SK-N-SH treated with all-trans-retinoic acid at 6 μM for 48 hours (cell line): ENCODE results near the gene GRHL1.

Experiments
- ATAC-seq: fragments of 200-7000 bp; cut with Tn5 transposase; 3 replicates; pipeline ENCODE4 v1.9.1; 2020; ENCODE audit warnings: mild to moderate bottlenecking, moderate library complexity
- ARNTL ChIP-seq: fragments of 450-650 bp; formaldehyde crosslinking; IDR thresholded peaks from 2 replicates; pipeline ENCODE4 v1.5.0; 2020; ENCODE audit warnings: low read depth, mild to moderate bottlenecking, moderate library complexity, borderline replicate concordance
- BACH2 ChIP-seq: fragments of 250-450 bp; sonication (Bioruptor Pico); IDR thresholded peaks from 2 replicates; pipeline ENCODE4 v1.9.0; 2021; ENCODE audit warnings: mild to moderate bottlenecking, borderline replicate concordance
- CSDC2 ChIP-seq: fragments of 250-450 bp; sonication (Bioruptor Pico); IDR thresholded peaks from 2 replicates; pipeline ENCODE4 v1.5.0; 2020; ENCODE audit warnings: mild to moderate bottlenecking, moderate library complexity
- CSRNP3 ChIP-seq: fragments of 250-450 bp; sonication (Bioruptor Pico); IDR thresholded peaks from 2 replicates; pipeline ENCODE4 v1.5.1; 2021; ENCODE audit warnings: mild to moderate bottlenecking, moderate library complexity
- GLIS3 ChIP-seq: fragments of 250-450 bp; sonication (Bioruptor Pico); IDR thresholded peaks from 2 replicates; pipeline ENCODE4 v1.5.0; 2020; ENCODE audit warnings: mild to moderate bottlenecking, moderate library complexity
- ISL1 ChIP-seq: fragments of 250-450 bp; sonication (Bioruptor Pico); IDR thresholded peaks from 2 replicates; pipeline ENCODE4 v2.1.2; 2022; ENCODE audit warnings: mild to moderate bottlenecking, moderate library complexity
- PPARA ChIP-seq: fragments of 250-450 bp; sonication (Bioruptor Pico); IDR thresholded peaks from 2 replicates; pipeline ENCODE4 v1.5.0; 2020; ENCODE audit warnings: mild to moderate bottlenecking, borderline replicate concordance
- RARB ChIP-seq: fragments of 250-450 bp; sonication (Bioruptor Pico); IDR thresholded peaks from 2 replicates; pipeline ENCODE4 v1.8.0; 2021; ENCODE audit warnings: mild to moderate bottlenecking, moderate library complexity
- SNAI2 ChIP-seq: fragments of 250-450 bp; sonication (Bioruptor Pico); IDR thresholded peaks from 2 replicates; pipeline ENCODE4 v1.5.0; 2020; ENCODE audit warnings: mild to moderate bottlenecking, moderate library complexity
- TCF4 ChIP-seq: fragments of 250-450 bp; sonication (Bioruptor Pico); IDR thresholded peaks from 2 replicates; pipeline ENCODE4 v1.8.0; 2021; ENCODE audit warnings: mild to moderate bottlenecking, moderate library complexity, borderline replicate concordance
- TOX ChIP-seq: fragments of 250-450 bp; sonication (Bioruptor Pico); IDR thresholded peaks from 2 replicates; pipeline ENCODE4 v1.8.0; 2021; ENCODE audit warnings: mild to moderate bottlenecking, moderate library complexity, borderline replicate concordance
- ZC3H10 ChIP-seq: fragments of 250-450 bp; sonication (Bioruptor Pico); IDR thresholded peaks from 2 replicates; pipeline ENCODE4 v1.5.1; 2021; ENCODE audit warnings: mild to moderate bottlenecking, moderate library complexity
- ZFP3 ChIP-seq: fragments of 250-450 bp; sonication (Bioruptor Pico); IDR thresholded peaks from 2 replicates; pipeline ENCODE4 v1.5.0; 2020; ENCODE audit warnings: mild to moderate bottlenecking, moderate library complexity
- ZFP30 ChIP-seq: fragments of 450-650 bp; formaldehyde crosslinking; IDR thresholded peaks from 2 replicates; pipeline ENCODE4 v1.5.0; 2022; ENCODE audit warnings: mild to moderate bottlenecking, moderate library complexity
- ZNF565 ChIP-seq: fragments of 450-650 bp; formaldehyde crosslinking; conservative IDR thresholded peaks from 2 replicates; pipeline ENCODE4 v1.5.0; 2020; ENCODE audit warnings: low read depth, mild to moderate bottlenecking, moderate library complexity
- ZNF70 ChIP-seq: fragments of 450-650 bp; formaldehyde crosslinking; IDR thresholded peaks from 2 replicates; pipeline ENCODE4 v1.5.0; 2020; ENCODE audit warnings: mild to moderate bottlenecking, moderate library complexity
- ZNF8 ChIP-seq: fragments of 450-650 bp; formaldehyde crosslinking; IDR thresholded peaks from 2 replicates; pipeline ENCODE4 v1.5.0; 2020; ENCODE audit warnings: mild to moderate bottlenecking, moderate library complexity
- TF ChIP-seq, protein P1 (sequence below): fragments of 250-450 bp; sonication (Bioruptor Pico); IDR thresholded peaks from 2 replicates; pipeline ENCODE4 v1.8.0; 2021; ENCODE audit warnings: low read depth, mild to moderate bottlenecking, moderate library complexity, borderline replicate concordance
- TF ChIP-seq, protein P2 (sequence below): fragments of 250-450 bp; sonication (Bioruptor Pico); IDR thresholded peaks from 2 replicates; pipeline ENCODE4 v1.8.0; 2020; ENCODE audit warnings: mild to moderate bottlenecking, moderate library complexity, borderline replicate concordance
- TF ChIP-seq, protein P3 (sequence below): fragments of 250-450 bp; sonication (Bioruptor Pico); IDR thresholded peaks from 2 replicates; pipeline ENCODE4 v1.5.1; 2020; ENCODE audit warnings: low read depth, mild to moderate bottlenecking, moderate library complexity
- TF ChIP-seq, protein P4 (sequence below): fragments of 250-450 bp; sonication (Bioruptor Pico); IDR thresholded peaks from 2 replicates; pipeline ENCODE4 v1.5.0; 2020; ENCODE audit warnings: mild to moderate bottlenecking, moderate library complexity

GRHL1 gene

DNA sequence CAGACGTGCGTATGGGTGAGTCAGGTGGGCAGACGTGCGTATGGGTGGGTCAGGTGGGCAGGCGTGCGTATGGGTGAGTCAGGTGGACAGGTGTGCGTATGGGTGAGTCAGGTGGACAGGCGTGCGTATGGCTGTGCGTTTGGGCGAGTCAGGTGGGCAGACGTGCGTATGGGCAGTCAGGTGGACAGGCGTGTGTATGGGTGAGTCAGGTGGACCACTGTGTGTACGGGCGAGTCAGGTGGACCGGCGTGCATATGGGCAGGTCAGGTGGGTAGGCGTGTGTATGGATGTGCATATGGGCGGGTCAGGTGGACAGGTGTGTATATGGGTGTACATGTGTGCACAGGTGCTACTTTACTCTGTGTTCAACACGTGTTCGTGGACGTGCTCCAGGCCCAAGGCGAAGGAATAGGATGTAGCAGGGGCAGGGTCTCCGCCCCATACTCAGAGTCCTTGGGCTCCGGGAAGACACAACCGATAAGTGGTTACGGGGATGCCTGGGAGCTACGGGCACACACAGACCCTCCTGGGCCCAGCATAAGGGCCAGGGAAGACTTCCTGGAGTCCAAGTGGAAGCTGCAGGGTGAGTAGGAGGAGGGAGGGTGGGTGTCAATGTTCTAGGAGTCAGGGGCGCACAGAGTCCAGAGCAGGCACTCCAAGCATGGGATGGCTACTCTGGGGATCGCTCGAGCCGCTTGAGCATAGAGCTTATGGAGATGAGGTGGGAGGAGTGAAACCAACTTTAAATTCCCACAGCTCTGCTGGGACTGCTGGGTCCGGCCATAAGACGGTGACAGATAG lies 64.7 kb downstream of the GRHL1 start:
- ATAC-seq: no peak

DNA sequence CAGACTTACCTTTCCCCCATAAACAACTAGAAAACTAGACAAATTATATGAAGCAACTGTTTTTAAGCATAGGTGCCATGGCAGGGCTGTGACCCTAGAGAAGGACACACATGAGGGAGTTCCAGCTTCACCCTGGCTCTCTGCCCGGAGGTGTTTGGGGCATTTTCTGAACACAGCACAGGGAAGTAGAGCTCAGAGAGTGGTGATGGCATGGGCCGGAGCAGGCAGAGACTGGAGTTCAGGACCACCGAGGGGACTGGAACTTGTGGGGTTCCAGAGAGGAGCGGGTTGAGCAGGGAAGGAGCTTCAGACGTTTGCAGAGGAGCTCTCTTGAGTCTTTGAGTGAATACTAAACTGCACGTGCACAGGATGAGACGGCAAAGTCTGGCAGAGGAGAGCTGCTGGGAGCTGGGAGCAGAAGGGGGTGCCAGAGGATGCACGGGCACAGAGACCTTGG lies 65.3 kb downstream of the GRHL1 start:
- TF ChIP-seq ZNF8 (CRISPR knock-in tag): no peak
- no peak for TF ChIP-seq RARB
- no peak for TF ChIP-seq TOX (CRISPR knock-in tag)
- TF ChIP-seq CSRNP3 (CRISPR knock-in tag): no peak
- no peak for TF ChIP-seq BACH2 (CRISPR knock-in tag)
- no peak for TF ChIP-seq ZNF70
- TF ChIP-seq GLIS3: no peak
- ATAC-seq: no peak

More for the DNA sequence above, 64.7 kb downstream of the GRHL1 start:
- TF ChIP-seq ZNF70 (no peak), BACH2 (CRISPR knock-in tag) (no peak), ZNF565 (CRISPR knock-in tag) (no peak), PPARA (CRISPR knock-in tag) (no peak), ISL1 (CRISPR knock-in tag) (no peak), ZFP30 (CRISPR knock-in tag) (no peak), CSDC2 (no peak), CSRNP3 (CRISPR knock-in tag) (no peak), RARB (no peak), ZNF8 (CRISPR knock-in tag) (no peak), ZFP3 (no peak), TCF4 (CRISPR knock-in tag) (no peak), SNAI2 (CRISPR knock-in tag) (no peak), ARNTL (CRISPR knock-in tag) (no peak), TOX (CRISPR knock-in tag) (no peak), ZC3H10 (CRISPR knock-in tag) (no peak)
- TF ChIP-seq, protein P1, sequence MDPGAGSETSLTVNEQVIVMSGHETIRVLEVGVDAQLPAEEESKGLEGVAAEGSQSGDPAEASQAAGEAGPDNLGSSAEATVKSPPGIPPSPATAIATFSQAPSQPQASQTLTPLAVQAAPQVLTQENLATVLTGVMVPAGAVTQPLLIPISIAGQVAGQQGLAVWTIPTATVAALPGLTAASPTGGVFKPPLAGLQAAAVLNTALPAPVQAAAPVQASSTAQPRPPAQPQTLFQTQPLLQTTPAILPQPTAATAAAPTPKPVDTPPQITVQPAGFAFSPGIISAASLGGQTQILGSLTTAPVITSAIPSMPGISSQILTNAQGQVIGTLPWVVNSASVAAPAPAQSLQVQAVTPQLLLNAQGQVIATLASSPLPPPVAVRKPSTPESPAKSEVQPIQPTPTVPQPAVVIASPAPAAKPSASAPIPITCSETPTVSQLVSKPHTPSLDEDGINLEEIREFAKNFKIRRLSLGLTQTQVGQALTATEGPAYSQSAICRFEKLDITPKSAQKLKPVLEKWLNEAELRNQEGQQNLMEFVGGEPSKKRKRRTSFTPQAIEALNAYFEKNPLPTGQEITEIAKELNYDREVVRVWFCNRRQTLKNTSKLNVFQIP (CRISPR knock-in tag): no peak
- TF ChIP-seq, protein P2, sequence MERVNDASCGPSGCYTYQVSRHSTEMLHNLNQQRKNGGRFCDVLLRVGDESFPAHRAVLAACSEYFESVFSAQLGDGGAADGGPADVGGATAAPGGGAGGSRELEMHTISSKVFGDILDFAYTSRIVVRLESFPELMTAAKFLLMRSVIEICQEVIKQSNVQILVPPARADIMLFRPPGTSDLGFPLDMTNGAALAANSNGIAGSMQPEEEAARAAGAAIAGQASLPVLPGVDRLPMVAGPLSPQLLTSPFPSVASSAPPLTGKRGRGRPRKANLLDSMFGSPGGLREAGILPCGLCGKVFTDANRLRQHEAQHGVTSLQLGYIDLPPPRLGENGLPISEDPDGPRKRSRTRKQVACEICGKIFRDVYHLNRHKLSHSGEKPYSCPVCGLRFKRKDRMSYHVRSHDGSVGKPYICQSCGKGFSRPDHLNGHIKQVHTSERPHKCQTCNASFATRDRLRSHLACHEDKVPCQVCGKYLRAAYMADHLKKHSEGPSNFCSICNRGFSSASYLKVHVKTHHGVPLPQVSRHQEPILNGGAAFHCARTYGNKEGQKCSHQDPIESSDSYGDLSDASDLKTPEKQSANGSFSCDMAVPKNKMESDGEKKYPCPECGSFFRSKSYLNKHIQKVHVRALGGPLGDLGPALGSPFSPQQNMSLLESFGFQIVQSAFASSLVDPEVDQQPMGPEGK (CRISPR knock-in tag): no peak
- TF ChIP-seq, protein P3, sequence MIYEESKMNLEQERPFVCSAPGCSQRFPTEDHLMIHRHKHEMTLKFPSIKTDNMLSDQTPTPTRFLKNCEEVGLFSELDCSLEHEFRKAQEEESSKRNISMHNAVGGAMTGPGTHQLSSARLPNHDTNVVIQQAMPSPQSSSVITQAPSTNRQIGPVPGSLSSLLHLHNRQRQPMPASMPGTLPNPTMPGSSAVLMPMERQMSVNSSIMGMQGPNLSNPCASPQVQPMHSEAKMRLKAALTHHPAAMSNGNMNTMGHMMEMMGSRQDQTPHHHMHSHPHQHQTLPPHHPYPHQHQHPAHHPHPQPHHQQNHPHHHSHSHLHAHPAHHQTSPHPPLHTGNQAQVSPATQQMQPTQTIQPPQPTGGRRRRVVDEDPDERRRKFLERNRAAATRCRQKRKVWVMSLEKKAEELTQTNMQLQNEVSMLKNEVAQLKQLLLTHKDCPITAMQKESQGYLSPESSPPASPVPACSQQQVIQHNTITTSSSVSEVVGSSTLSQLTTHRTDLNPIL: no peak
- TF ChIP-seq, protein P4, sequence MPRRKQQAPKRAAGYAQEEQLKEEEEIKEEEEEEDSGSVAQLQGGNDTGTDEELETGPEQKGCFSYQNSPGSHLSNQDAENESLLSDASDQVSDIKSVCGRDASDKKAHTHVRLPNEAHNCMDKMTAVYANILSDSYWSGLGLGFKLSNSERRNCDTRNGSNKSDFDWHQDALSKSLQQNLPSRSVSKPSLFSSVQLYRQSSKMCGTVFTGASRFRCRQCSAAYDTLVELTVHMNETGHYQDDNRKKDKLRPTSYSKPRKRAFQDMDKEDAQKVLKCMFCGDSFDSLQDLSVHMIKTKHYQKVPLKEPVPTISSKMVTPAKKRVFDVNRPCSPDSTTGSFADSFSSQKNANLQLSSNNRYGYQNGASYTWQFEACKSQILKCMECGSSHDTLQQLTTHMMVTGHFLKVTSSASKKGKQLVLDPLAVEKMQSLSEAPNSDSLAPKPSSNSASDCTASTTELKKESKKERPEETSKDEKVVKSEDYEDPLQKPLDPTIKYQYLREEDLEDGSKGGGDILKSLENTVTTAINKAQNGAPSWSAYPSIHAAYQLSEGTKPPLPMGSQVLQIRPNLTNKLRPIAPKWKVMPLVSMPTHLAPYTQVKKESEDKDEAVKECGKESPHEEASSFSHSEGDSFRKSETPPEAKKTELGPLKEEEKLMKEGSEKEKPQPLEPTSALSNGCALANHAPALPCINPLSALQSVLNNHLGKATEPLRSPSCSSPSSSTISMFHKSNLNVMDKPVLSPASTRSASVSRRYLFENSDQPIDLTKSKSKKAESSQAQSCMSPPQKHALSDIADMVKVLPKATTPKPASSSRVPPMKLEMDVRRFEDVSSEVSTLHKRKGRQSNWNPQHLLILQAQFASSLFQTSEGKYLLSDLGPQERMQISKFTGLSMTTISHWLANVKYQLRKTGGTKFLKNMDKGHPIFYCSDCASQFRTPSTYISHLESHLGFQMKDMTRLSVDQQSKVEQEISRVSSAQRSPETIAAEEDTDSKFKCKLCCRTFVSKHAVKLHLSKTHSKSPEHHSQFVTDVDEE (CRISPR knock-in tag): no peak
